HepG2 (cell line): Measurements from ENCODE around the gene DRAM1. TPM values are rescaled to one million over a fixed set of nuclear protein-coding genes. Genes with fewer than 3 reads are reported as not detected.

Source experiments
- ATAD3A ChIP-seq: sonication (generic); formaldehyde crosslinking; IDR thresholded peaks from 2 replicates; pipeline ENCODE4 v1.4.0; 2020; ENCODE audit warnings: missing genetic modification reagents
- ATF6 ChIP-seq: sonication (generic); formaldehyde crosslinking; conservative IDR thresholded peaks from 2 replicates; pipeline ENCODE4 v1.4.0; 2020; ENCODE audit warnings: missing genetic modification reagents
- CBX5 ChIP-seq: sonication (generic); formaldehyde crosslinking; IDR thresholded peaks from 2 replicates; pipeline ENCODE4 v1.4.0; 2020; ENCODE audit warnings: missing genetic modification reagents, borderline replicate concordance
- CCDC6 ChIP-seq: sonication (generic); formaldehyde crosslinking; IDR thresholded peaks from 2 replicates; pipeline ENCODE4 v1.8.1; 2022; ENCODE audit warnings: mild to moderate bottlenecking, missing genetic modification reagents, moderate library complexity
- CERS6 ChIP-seq: sonication (generic); formaldehyde crosslinking; IDR thresholded peaks from 2 replicates; pipeline ENCODE4 v1.5.0; 2020; ENCODE audit warnings: missing genetic modification reagents
- CHCHD3 ChIP-seq: sonication (generic); formaldehyde crosslinking; IDR thresholded peaks from 2 replicates; pipeline ENCODE4 v1.8.0; 2022; ENCODE audit warnings: mild to moderate bottlenecking, missing genetic modification reagents, moderate library complexity
- CREM ChIP-seq, 2 experiments: sonication (generic) in 1 of 2; formaldehyde crosslinking in 1 of 2; IDR thresholded peaks; 2 replicates each; pipeline versions ENCODE4 v1.4.0 to v1.6.1; 2016 to 2020; ENCODE audit warnings: antibody characterized with exemption in 1 of 2, mild to moderate bottlenecking in 1 of 2, missing genetic modification reagents in 1 of 2
- ETS1 ChIP-seq: sonication (generic); formaldehyde crosslinking; IDR thresholded peaks from 2 replicates; pipeline ENCODE4 v1.4.0; 2020; ENCODE audit warnings: missing genetic modification reagents
- IRF1 ChIP-seq: sonication (generic); formaldehyde crosslinking; IDR thresholded peaks from 2 replicates; pipeline ENCODE4 v1.4.0; 2020; ENCODE audit warnings: low read depth, mild to moderate bottlenecking, missing genetic modification reagents
- ISX ChIP-seq: sonication (generic); formaldehyde crosslinking; conservative IDR thresholded peaks from 2 replicates; pipeline ENCODE4 v1.5.0; 2020; ENCODE audit warnings: missing genetic modification reagents
- JARID2 ChIP-seq: sonication (generic); formaldehyde crosslinking; IDR thresholded peaks from 2 replicates; pipeline ENCODE4 v1.8.1; 2023; ENCODE audit warnings: missing genetic modification reagents, inconsistent platforms; ENCODE audit not compliant: insufficient replicate concordance
- MIER3 ChIP-seq: IDR thresholded peaks from 2 replicates; pipeline ENCODE4 v1.6.1; 2016; ENCODE audit warnings: missing compliant biosample characterization, borderline replicate concordance
- MTF2 ChIP-seq: sonication (generic); formaldehyde crosslinking; IDR thresholded peaks from 2 replicates; pipeline ENCODE4 v1.5.0; 2020; ENCODE audit warnings: missing genetic modification reagents, borderline replicate concordance
- MYC ChIP-seq: sonication (generic); formaldehyde crosslinking; IDR thresholded peaks from 2 replicates; pipeline ENCODE4 v1.9.0; 2021; ENCODE audit warnings: missing genetic modification reagents, borderline replicate concordance
- NBN ChIP-seq: fragments of 450-650 bp; conservative IDR thresholded peaks from 2 replicates; pipeline ENCODE4 v1.6.1; 2017
- PHF8 ChIP-seq: sonication (generic); formaldehyde crosslinking; IDR thresholded peaks from 2 replicates; pipeline ENCODE4 v1.5.0; 2020; ENCODE audit warnings: missing genetic modification reagents
- POGZ ChIP-seq: sonication (generic); formaldehyde crosslinking; IDR thresholded peaks from 2 replicates; pipeline ENCODE4 v1.4.0; 2020; ENCODE audit warnings: mild to moderate bottlenecking, missing genetic modification reagents
- SALL1 ChIP-seq: sonication (generic); formaldehyde crosslinking; IDR thresholded peaks from 2 replicates; pipeline ENCODE4 v1.8.0; 2022; ENCODE audit warnings: mild to moderate bottlenecking, missing genetic modification reagents
- SIN3A ChIP-seq: IDR thresholded peaks from 2 replicates; pipeline ENCODE4 v1.6.1; 2011; ENCODE audit warnings: low read depth, mild to moderate bottlenecking, control low read depth, low read length, borderline replicate concordance
- SP5 ChIP-seq: IDR thresholded peaks from 2 replicates; pipeline ENCODE4 v1.6.1; 2016; ENCODE audit warnings: low read depth, borderline replicate concordance
- TP53 ChIP-seq: sonication (generic); formaldehyde crosslinking; conservative IDR thresholded peaks from 2 replicates; pipeline ENCODE4 v1.4.0; 2020; ENCODE audit warnings: missing genetic modification reagents
- ZMAT3 ChIP-seq: sonication (generic); formaldehyde crosslinking; conservative IDR thresholded peaks from 2 replicates; pipeline ENCODE4 v1.7.0; 2021; ENCODE audit warnings: missing genetic modification reagents
- ZNF264 ChIP-seq: sonication (generic); formaldehyde crosslinking; IDR thresholded peaks from 2 replicates; pipeline ENCODE4 v1.4.0; 2020; ENCODE audit warnings: missing genetic modification reagents
- ZNF558 ChIP-seq: sonication (generic); formaldehyde crosslinking; IDR thresholded peaks from 2 replicates; pipeline ENCODE4 v1.9.0; 2022; ENCODE audit warnings: mild to moderate bottlenecking, missing genetic modification reagents, borderline replicate concordance
- polyA plus RNA-seq, 8 experiments: library from polyadenylated mRNA; depleted of rRNA in 3 of 8; stranded (reverse) in 7 of 8; unstranded in 1 of 8; fragments of >200 nt; fragmentation: Illumina TruSeq in 4 of 8; extraction: Trizol in 4 of 8; gene quantifications; 2 replicates each; pipeline versions ENCODE4 v1.2.1 to v1.2.3, GENCODE V29; 2011 to 2016; ENCODE audit warnings: low read depth in 4 of 8, missing spikeins in 1 of 8, mixed read lengths in 1 of 8; ENCODE audit not compliant: insufficient read depth in 1 of 8
- total RNA-seq, 5 experiments: library from RNA; depleted of rRNA; stranded (reverse); fragments of >200 nt; fragmentation: Illumina TruSeq; extraction: Trizol; gene quantifications; 2 replicates each; pipeline ENCODE4 v1.2.3, GENCODE V29; 2016; ENCODE audit warnings: low read depth in 1 of 5

Gene DRAM1
- total and polyA plus RNA-seq, 2 of the 13 experiments (the other 11 are each of a cell fraction or from before 2014, with no cell fraction given) = 20.9 to 32.6 TPM

GRCh38 chr12:101830367-101831325 is 46.7 kb upstream of the DRAM1 start, which contains the start of gene GNPTAB (continued):
- 0 out of 2 replicates have a peak, but pooled peaks have one; percentile 30 for TF ChIP-seq CCDC6 (CRISPR knock-in tag)
- TF ChIP-seq ISX (CRISPR knock-in tag) = no peak
- no peak for TF ChIP-seq NBN
- no peak for TF ChIP-seq TP53
- no peak for TF ChIP-seq ATF6 (CRISPR knock-in tag)
- TF ChIP-seq ZNF558 (CRISPR knock-in tag) = peak; percentile 46; the same call in 1 of the 2 replicates
- TF ChIP-seq CBX5 (CRISPR knock-in tag) = no peak
- TF ChIP-seq CERS6 = no peak
- TF ChIP-seq PHF8 (CRISPR knock-in tag) = peak; percentile 61; the same call in 1 of the 2 replicates
- no peak for TF ChIP-seq ATAD3A (CRISPR knock-in tag)
- 0 out of 2 replicates have a peak, but pooled peaks have one; percentile 41 for TF ChIP-seq MYC (CRISPR knock-in tag)
- TF ChIP-seq CREM (IDR thresholded peaks at IDR 0.05) = no peak
- no peak for TF ChIP-seq CREM (CRISPR knock-in tag; IDR thresholded peaks at IDR 0.05)
- no peak for TF ChIP-seq MIER3 (CRISPR knock-in tag)
- TF ChIP-seq ZNF264 (CRISPR knock-in tag) = no peak
- no peak for TF ChIP-seq MTF2 (CRISPR knock-in tag)
- TF ChIP-seq JARID2 = no peak
- TF ChIP-seq IRF1 (CRISPR knock-in tag) = no peak
- TF ChIP-seq ZMAT3 = 0 out of 2 replicates have a peak, but pooled peaks have one; percentile 19
- TF ChIP-seq ETS1 (CRISPR knock-in tag) = no peak
- peak; percentile 51; the same call in 1 of the 2 replicates for TF ChIP-seq SP5 (CRISPR knock-in tag)
- TF ChIP-seq SIN3A = peak; percentile 48; the same call in 1 of the 2 replicates
- no peak for TF ChIP-seq CHCHD3
- TF ChIP-seq SALL1 (CRISPR knock-in tag) = peak; percentile 26; the same call in 1 of the 2 replicates
- peak; percentile 31 for TF ChIP-seq POGZ (CRISPR knock-in tag)
